HG02763 (cell line): ENCODE measurements around the gene ARAP1.

Experiments used
- ATAC-seq: cut with Tn5 transposase; IDR thresholded peaks from one replicate; pipeline ENCODE4 v1.9.1; 2021; ENCODE audit warnings: mild to moderate bottlenecking, moderate library complexity; ENCODE audit not compliant: unreplicated experiment

ARAP1 gene

GRCh38 chr11:72685560-72686480 lies 66.4 kb downstream of the ARAP1 start:
- ATAC-seq = no peak

- no peak for ATAC-seq
Measured at GRCh38 chr11:72684236-72684912, 67.8 kb downstream of the ARAP1 start.

- ATAC-seq = no peak
Measured at GRCh38 chr11:72683782-72684200, 68.4 kb downstream of the ARAP1 start.

GRCh38 chr11:72682858-72683243 lies 69.4 kb downstream of the ARAP1 start:
- no peak for ATAC-seq

GRCh38 chr11:72682238-72682857 lies 69.9 kb downstream of the ARAP1 start:
- no peak for ATAC-seq

- no peak for ATAC-seq
Measured at GRCh38 chr11:72681226-72682153, 70.7 kb downstream of the ARAP1 start.

GRCh38 chr11:72680624-72681158 lies 71.5 kb downstream of the ARAP1 start:
- no peak for ATAC-seq

- no peak for ATAC-seq
Measured at GRCh38 chr11:72679869-72680268, 72.3 kb downstream of the ARAP1 start.

GRCh38 chr11:72678524-72678923 lies 73.7 kb downstream of the ARAP1 start:
- no peak for ATAC-seq

- ATAC-seq = no peak
Measured at GRCh38 chr11:72676861-72677341, 75.3 kb downstream of the ARAP1 start.

- ATAC-seq = no peak
Measured at GRCh38 chr11:72675221-72675620, 77.0 kb downstream of the ARAP1 start.

GRCh38 chr11:72673943-72674828 lies 78.0 kb downstream of the ARAP1 start, which contains the start of gene PDE2A:
TSS of gene PDE2A (minus strand) at chr11:72674422. CDS start at chr11:72674207, 215 bp downstream.
- no peak for ATAC-seq

- no peak for ATAC-seq
Measured at GRCh38 chr11:72673284-72673942, 78.8 kb downstream of the ARAP1 start.

GRCh38 chr11:72672597-72673238 lies 79.5 kb downstream of the ARAP1 start:
- ATAC-seq = no peak

GRCh38 chr11:72671152-72672099 lies 80.8 kb downstream of the ARAP1 start:
- ATAC-seq = no peak

GRCh38 chr11:72670041-72670440 lies 82.2 kb downstream of the ARAP1 start:
- no peak for ATAC-seq

GRCh38 chr11:72669527-72669926 lies 82.7 kb downstream of the ARAP1 start:
- ATAC-seq = no peak
